Stimulated activated CD4-positive, alpha-beta T cell treated with anti-CD3 and anti-CD28 coated beads, Interleukin-1b, Interleukin-23, amount 100 ng/mL, for 4 hours (primary cell): ENCODE data around the gene SPIC.

ENCODE experiments used
- DNase-seq, 2 donors: peaks; one replicate each; pipeline ENCODE4 v3.0.0-alpha.2; 2020; ENCODE audit warnings: low read depth in 2 of 2

Gene SPIC

DNA sequence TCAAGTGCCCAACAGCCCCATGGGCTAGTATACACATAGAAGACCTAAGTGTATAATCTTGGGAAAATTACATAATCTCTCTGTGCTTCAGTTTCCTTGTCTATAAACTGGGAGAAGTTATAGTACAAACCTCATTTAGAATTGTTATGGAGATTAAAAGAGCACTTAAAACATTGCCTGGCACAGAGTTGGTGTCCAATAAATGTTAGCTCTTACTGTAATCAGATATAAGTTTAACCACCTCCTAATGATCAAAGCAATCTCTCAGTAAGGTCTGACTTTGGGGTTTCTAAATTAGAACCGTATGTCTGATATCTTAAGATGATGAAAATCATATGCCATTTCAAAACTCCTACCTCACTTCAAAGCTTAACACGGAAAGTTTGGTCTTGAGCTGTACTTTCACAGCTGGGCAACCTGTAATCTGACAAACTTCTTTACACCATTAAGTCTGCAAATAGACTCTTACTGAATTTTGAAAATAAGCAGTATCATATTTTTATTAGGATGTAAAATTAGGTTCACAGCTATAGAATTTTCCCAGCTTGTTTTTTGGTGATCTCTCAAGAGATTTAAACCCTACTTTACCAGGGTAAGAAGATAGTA is 61.0 kb downstream of the SPIC start:
- DNase-seq: no peak
